Activated CD8-positive, alpha-beta T cell treated with anti-CD3 and anti-CD28 coated beads for 36 hours (primary cell): ENCODE results near the gene SYNPR. TPM values are rescaled to one million over a fixed set of nuclear protein-coding genes. Genes with fewer than 3 reads are reported as not detected.
"Not testable (repeated sequence)": the region's sequence is repeated elsewhere in the genome, so short reads cannot be mapped to it uniquely, and the experiment has no call there.

Experiments
- ATAC-seq: fragments of 200-7000 bp; cut with Tn5 transposase; one replicate; pipeline ENCODE4 v1.10.0; 2021; ENCODE audit warnings: mild to moderate bottlenecking, moderate library complexity
- CTCF ChIA-PET: fragments of 350-600 bp; sonication (Branson Sonifier 250); formaldehyde crosslinking; loops from one replicate; lab custom pipeline; 2021; ENCODE audit warnings: antibody characterized with exemption; lab: Charles Lee
- POLR2A ChIA-PET: fragments of 350-600 bp; sonication (Branson Sonifier 250); formaldehyde crosslinking; loops from one replicate; lab custom pipeline; 2021; ENCODE audit warnings: antibody characterized with exemption; lab: Charles Lee
- DNase-seq: peaks from one replicate; pipeline ENCODE4 v3.0.0-alpha.2; 2020
- H3K27ac Mint-ChIP-seq: one replicate; pipeline ENCODE4 v1.8.0; 2021; ENCODE audit warnings: mild to moderate bottlenecking, mixed read lengths
- H3K27me3 Mint-ChIP-seq: one replicate; pipeline ENCODE4 v1.8.0; 2021; ENCODE audit warnings: mixed read lengths
- H3K36me3 Mint-ChIP-seq: one replicate; pipeline ENCODE4 v1.8.0; 2021; ENCODE audit warnings: low read depth, mixed read lengths
- H3K4me1 Mint-ChIP-seq: one replicate; pipeline ENCODE4 v1.8.0; 2021; ENCODE audit warnings: low read depth, mixed read lengths
- H3K4me3 Mint-ChIP-seq: one replicate; pipeline ENCODE4 v1.8.0; 2021; ENCODE audit warnings: mild to moderate bottlenecking, moderate library complexity, mixed read lengths
- H3K9me3 Mint-ChIP-seq: one replicate; pipeline ENCODE4 v1.8.0; 2021; ENCODE audit warnings: mixed read lengths
- CTCF ChIP-seq: fragments of 200-600 bp; IDR thresholded peaks from one replicate; pipeline ENCODE4 v1.8.0; 2022; ENCODE audit warnings: antibody characterized with exemption, mild to moderate bottlenecking
- intact Hi-C: fragments of 100-400 bp; cut with micrococcal nuclease; formaldehyde crosslinking; loops from one replicate; pipeline ENCODE4 v1.10.0; 2022
- total RNA-seq, 2 experiments: library from RNA; stranded (reverse); gene quantifications; one replicate each; pipeline ENCODE4 v1.2.3, GENCODE V29; 2021

The SYNPR gene
- total RNA-seq, 2 experiments from 2014 or later, result not detected

GRCh38 chr3:63251499-63251898 is 26.6 kb upstream of the SYNPR start:
- DNase-seq (no peak), ATAC-seq (no peak)
- no peak for TF ChIP-seq CTCF
- Mint-ChIP-seq H3K36me3 (no peaks in the 10 kb centered on the region), H3K4me3 (no peak overlapping the region), H3K27me3 (peaks cover 3% of the 10 kb centered on the region), H3K9me3 (no peaks in the 10 kb centered on the region), H3K4me1 (no peaks in the 10 kb centered on the region), H3K27ac (no peak overlapping the region)
- ChIA-PET POLR2A (no interaction called here), CTCF (no interaction called here)
- intact Hi-C loops, result no loop called here

- POLR2A ChIA-PET, CTCF ChIA-PET, H3K27ac Mint-ChIP-seq, DNase-seq, H3K9me3 Mint-ChIP-seq, H3K36me3 Mint-ChIP-seq, intact Hi-C loops, H3K27me3 Mint-ChIP-seq, H3K4me1 Mint-ChIP-seq, H3K4me3 Mint-ChIP-seq, ATAC-seq: not testable (repeated sequence)
Observed at GRCh38 chr3:63255819-63256218, 22.3 kb upstream of the SYNPR start.

- Mint-ChIP-seq H3K4me1 (no peaks in the 10 kb centered on the region), H3K27ac (no peak overlapping the region), H3K36me3 (no peaks in the 10 kb centered on the region), H3K4me3 (no peak overlapping the region), H3K9me3 (peaks cover 1% of the 10 kb centered on the region), H3K27me3 (no peaks in the 10 kb centered on the region)
- DNase-seq, result no peak
- ChIA-PET CTCF (no interaction called here), POLR2A (no interaction called here)
- TF ChIP-seq CTCF, result no peak
- no peak for ATAC-seq
- intact Hi-C loops, result no loop called here
Observed at GRCh38 chr3:63264716-63265115, 13.4 kb upstream of the SYNPR start.

GRCh38 chr3:63274359-63274758 is 3.7 kb upstream of the SYNPR start:
- no peak for ATAC-seq
- Mint-ChIP-seq H3K9me3 (peaks cover 1% of the 10 kb centered on the region), H3K4me3 (no peak overlapping the region), H3K27ac (no peak overlapping the region), H3K4me1 (no peaks in the 10 kb centered on the region), H3K36me3 (no peaks in the 10 kb centered on the region), H3K27me3 (peaks cover 13% of the 10 kb centered on the region)
- ChIA-PET CTCF (no interaction called here), POLR2A (no interaction called here)
- TF ChIP-seq CTCF, result no peak
- intact Hi-C loops, result no loop called here
- no peak for DNase-seq

- intact Hi-C loops, result no loop called here
- no peak for TF ChIP-seq CTCF
- Mint-ChIP-seq H3K9me3 (no peaks in the 10 kb centered on the region), H3K4me3 (no peak overlapping the region), H3K36me3 (no peaks in the 10 kb centered on the region), H3K27ac (no peak overlapping the region), H3K4me1 (no peaks in the 10 kb centered on the region), H3K27me3 (peaks cover 14% of the 10 kb centered on the region)
- DNase-seq (no peak), ATAC-seq (no peak)
- CTCF ChIA-PET, result interaction anchor here (1.2 kb wide), 1 partner anchor 17 kb away, joined by 5 read pairs; no protein-coding TSS in a partner anchor
- POLR2A ChIA-PET, result no interaction called here
Observed at GRCh38 chr3:63279005-63279841, 1.1 kb downstream of the SYNPR start.
